PC-3 (cell line): Measurements from ENCODE around the gene BCR.

ENCODE experiments used
- CTCF ChIP-seq: fragments of 300-600 bp; sonication (generic); conservative IDR thresholded peaks from 2 replicates; pipeline ENCODE4 v1.5.1; 2017; ENCODE audit warnings: antibody characterized with exemption, low read depth, mild to moderate bottlenecking, low read length
- EZH2 ChIP-seq: fragments of 300-600 bp; sonication (generic); IDR thresholded peaks from one replicate; pipeline ENCODE4 v1.6.1; 2017; ENCODE audit warnings: antibody characterized with exemption, mild to moderate bottlenecking, low read length; ENCODE audit not compliant: unreplicated experiment
- EZH2phosphoT487 ChIP-seq: fragments of 300-600 bp; sonication (generic); IDR thresholded peaks from 2 replicates; pipeline ENCODE4 v1.6.1; 2018; ENCODE audit warnings: mild to moderate bottlenecking, antibody characterized with exemption, low read length, borderline replicate concordance

- TF ChIP-seq CTCF (no peak), EZH2phosphoT487 (no peak), EZH2 (no peak)
Observed at GRCh38 chr22:23214398-23214797, 34.1 kb downstream of the BCR start.
